H4 (cell line): ENCODE data around the gene CHAF1B. TPM values are rescaled to one million over a fixed set of nuclear protein-coding genes. Genes with fewer than 3 reads are reported as not detected.

Experiments
- DNase-seq: peaks from one replicate; pipeline ENCODE4 v3.0.0-alpha.2; 2015; ENCODE audit warnings: low spot score
- total RNA-seq: library from RNA; depleted of rRNA; stranded (reverse); fragments of >200 nt; shearing (Covaris generic); gene quantifications from 2 replicates; pipeline ENCODE4 v1.2.3, GENCODE V29; 2014

The CHAF1B gene
- total RNA-seq, 1 experiment from 2014 or later = 19.2 TPM

DNA sequence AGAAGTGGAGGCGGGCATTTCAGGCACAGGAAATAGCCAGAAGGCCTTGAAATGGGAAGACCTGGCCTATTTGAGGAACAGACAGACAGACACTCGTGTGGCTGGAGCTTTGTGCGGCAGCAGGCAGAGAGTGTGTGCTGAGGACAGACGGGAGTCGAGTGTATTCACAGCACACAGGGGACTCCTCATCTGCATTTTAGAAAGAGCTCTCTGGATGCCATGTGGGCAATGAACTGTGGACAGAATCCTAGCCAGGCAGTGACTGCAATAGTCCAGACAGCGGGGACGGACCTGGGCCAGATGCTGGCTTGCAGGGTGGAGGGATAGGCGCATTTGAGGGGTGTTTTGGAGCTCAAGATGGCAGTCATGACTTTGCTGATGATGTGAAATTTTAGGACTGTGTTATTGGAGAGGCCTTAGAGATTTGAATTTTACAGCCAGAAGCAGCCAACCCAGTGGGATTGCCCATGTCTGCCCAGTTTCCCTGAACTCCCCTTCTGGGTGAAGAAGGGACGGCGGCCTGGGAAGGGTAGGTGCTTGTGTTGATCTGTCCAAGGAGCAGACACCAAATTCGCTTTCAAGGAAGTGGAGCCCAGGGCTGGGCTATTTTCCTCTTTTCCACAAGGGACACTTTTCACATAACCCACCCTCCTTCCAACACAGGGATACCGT lies 43.7 kb downstream of the CHAF1B start:
- no peak for DNase-seq

DNA sequence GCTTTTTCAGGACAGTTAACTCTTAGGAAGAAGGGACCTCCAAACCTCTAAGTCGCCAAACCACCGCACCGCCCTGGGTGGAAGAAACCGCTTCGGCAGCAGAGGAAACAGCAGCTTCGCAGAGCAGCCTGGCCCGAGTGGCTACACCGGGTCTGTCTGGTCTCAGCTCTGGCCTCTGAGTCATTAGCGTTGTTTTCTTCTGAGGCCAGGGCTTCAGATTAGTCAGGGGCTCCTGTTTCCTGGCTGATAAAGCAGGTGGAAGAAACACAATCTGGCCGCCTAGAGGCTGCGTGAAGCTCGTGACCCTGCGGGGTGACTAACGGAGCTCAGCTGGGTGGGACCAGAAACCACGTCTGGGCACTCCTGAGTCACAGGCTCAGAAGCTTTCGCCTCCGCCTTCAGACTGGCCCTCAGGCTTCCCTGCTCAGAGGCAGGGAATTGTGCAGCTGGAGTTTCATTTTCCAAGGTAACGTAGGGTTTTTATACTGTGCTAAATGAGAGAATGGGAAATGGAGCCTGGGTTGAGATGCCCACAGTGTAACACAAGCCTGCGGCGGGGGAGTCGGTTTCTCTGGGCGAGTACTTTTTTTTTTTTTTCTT lies 44.9 kb downstream of the CHAF1B start:
- DNase-seq = peak; percentile 99

DNA sequence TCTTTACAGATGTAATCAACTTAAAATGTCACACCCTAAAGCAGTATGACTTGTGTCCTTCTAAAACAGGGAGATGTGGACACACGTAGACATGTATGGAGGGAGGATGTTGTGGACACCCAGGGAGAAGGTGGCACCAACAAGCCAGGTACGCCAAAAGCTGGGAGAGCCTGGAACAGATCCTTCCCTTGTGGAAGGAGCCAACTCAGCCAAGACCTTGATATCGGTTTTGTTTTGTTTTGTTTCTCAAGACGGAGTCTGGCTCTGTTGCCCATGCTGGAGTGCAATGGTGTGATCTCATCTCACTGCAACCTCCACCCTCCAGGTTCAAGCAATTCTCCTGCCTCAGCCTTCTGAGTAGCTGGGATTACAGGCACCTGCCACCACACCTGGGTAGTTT lies 45.6 kb downstream of the CHAF1B start:
- DNase-seq = no peak

DNA sequence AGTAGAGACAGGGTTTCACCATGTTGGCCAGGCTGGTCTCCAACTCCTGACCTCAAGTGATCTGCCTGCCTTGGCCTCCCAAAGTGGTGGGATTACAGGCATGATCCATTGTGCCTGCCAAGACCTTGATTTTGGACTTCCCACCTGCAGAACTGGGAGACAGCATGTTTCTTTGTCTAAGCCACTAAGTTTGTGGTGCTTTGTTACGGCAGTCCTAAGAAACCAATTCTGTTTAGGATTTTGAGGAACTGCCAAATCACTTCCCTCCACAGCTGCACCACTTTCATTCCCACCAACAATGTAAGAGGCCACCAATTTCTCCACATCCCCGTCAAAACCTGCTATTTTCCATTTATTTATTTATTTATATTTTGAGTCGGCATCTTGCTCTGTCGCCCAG lies 46.1 kb downstream of the CHAF1B start:
- DNase-seq = no peak

DNA sequence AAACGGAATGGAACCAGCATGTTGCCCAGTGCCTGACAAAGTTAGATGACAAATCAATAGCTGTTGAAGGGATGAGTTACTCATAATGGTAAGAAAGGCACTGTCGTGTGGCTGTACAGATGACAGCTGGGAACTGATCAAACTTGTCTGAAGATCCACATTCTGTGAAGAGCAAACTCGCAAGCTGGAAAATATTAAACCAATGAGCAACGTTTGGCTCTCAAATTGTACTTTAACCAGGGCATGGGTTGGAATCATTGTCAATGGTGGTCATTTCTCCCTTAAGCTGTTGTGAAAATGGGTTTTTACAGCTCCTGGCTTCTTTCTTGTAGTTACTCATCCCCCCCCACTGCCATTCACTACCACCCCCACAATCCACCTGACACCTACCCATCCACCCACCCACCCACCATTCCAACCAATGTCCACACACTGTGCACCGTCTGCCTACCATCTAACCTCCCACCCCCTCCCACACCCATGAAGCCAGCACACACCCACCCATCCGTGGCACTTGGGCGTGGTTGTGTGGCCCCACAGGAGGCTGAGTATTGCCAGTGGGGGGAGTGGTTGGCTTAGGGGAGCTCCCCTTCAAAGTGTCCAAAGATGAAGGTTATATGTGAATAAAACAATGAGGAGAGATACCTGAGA lies 48.0 kb downstream of the CHAF1B start:
- DNase-seq = no peak

DNA sequence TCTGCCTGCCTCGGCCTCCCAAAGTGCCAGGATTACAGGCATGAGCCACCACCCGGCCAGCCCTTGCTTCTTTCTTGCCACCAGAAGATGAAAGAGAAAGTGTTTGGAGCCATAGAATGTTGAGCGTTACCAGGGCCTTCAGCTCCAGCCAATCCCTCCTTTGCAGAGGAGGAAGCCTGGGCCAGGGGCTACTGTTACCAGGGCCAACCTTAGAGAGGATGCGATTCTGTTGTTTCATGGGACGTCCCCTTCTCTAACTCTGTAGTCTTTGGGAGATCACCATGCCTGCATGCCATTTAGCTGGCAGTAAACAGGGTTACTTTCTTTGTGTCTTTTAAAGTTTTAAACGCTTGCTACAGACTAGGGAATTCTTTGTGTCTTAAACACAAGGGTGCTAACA lies 49.0 kb downstream of the CHAF1B start:
- no peak for DNase-seq

DNA sequence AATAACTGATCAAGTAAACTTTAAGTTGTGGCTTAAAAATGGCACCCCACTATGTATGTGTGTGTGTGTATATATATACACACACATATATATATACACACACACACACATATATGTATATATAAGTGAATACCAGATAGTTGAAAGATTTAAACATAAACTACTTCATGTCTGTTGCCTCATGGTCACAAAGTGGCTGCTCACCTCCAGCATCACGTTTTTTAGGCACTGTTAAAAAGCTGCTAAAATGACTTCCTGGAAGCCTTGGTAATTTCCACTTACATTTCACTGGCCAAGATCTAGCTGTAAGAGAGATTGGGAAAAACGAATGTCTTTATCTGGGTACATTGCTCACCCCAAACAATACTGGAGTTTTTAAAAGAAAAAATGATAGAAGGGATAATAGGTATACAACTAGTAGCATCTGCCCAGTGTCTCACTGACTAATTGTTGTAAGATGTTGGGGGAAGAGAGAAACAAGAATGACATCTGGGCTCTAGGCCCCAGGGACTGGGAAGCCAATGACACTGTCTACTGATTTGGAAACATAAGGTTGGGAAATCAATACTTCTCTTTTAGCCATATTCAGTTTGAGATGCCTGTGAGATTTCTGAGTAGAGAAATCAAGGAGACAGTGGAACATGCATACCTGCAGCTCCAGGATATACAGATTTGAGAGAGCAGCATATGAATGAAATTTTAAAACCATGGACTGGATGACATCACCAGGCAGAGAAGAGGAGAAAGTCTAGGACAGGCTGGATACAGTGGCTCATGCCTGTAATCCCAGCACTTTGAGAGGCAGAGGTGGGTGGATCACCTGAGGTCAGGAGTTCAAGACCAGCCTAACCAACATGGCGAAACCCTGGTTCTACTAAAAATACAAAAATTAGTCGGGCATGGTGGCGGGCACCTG lies 51.9 kb downstream of the CHAF1B start:
- DNase-seq = no peak

DNA sequence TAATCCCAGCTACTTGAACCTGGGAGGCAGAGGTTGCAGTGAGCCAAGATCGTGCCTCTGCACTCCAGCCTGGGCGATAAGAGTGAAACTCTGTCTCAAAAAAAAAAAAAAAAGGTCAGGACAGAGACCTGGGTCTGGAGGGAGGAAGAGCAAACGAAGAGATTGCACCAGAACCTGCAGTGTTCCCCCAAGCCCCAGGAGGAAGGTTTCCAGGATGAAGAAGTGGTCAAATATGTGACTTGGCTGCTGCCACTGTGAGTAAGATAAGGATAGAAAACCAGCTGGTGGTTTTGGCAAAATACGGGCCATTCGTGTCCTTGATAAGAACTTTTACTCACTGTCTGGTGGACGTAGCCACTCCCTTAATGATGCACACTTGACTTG lies 52.5 kb downstream of the CHAF1B start:
- no peak for DNase-seq

DNA sequence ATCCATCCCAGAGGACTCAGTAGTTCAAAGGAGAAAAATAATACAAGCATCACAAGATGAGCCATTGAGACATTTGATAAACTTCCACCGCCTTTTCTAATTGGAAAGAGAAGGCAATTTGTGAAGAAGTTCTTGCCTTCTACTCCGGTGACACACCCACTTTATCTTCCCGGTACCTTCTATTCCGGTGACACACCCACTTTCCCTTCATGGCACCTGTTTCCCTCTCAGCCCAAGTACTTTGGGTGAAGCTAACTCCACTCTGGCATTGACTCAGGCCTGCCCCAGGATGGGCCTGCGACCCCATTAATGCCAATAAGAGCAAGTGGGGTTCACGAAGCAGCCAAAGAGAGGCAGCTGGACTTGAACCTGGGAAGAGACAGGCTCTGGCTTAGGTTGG lies 56.5 kb downstream of the CHAF1B start:
- no peak for DNase-seq

DNA sequence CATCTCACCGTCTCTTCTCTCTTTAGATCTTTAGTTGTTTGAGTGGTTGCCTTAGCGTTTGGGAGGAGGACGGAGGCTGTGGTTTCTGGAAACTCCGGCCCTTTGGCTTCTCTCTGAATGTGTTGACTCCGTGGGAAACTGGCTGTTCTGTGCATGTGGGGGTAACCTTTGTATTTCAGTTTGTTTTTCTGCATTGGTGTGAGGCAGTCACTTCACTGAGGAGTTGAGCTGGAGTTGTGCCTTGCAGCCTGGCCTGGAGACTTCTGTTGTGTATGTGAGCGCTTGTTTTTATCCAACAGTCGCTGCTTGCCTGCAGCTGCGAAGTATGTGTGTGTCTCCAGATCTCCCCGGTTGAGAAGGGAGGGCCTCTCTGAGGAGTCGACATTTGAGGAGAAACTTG lies 61.1 kb downstream of the CHAF1B start:
- no peak for DNase-seq

DNA sequence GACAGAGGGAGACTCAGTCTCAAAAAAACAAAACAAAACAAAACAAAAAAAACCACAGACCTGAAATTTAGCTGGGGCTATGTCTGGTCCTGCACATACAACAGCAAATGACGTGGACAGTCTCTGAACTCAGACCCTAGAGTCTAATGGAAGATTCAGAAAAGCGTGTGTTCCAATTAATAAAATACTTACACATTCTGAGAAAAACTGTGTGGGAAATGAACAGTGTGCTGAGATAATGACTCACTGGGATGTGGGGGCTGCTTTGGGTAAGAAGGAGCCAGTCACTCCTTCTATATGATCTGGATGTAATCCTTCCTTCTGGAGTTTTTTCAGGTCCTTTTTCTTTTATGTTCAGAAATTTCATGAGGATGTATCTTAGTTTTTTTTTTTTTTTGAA lies 65.3 kb downstream of the CHAF1B start:
- no peak for DNase-seq

DNA sequence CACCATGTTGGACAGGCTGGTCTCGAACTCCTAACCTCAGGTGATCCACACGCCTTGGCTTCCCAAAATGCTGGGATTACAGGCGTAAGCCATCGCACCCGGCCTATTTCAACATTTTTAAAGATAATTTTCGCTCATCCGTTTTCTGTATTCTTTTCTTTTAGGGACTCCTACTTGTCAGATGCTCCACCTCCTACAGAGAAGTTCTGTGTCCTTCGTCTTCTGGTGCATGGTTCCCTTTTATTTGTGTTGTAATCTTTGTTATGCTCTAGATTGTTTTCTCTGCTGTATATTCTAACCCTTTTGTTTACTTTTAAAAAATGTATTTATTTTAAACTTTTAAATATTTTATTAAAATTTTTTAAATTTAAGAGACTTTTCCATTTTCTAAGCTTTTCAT lies 66.3 kb downstream of the CHAF1B start:
- DNase-seq = no peak

DNA sequence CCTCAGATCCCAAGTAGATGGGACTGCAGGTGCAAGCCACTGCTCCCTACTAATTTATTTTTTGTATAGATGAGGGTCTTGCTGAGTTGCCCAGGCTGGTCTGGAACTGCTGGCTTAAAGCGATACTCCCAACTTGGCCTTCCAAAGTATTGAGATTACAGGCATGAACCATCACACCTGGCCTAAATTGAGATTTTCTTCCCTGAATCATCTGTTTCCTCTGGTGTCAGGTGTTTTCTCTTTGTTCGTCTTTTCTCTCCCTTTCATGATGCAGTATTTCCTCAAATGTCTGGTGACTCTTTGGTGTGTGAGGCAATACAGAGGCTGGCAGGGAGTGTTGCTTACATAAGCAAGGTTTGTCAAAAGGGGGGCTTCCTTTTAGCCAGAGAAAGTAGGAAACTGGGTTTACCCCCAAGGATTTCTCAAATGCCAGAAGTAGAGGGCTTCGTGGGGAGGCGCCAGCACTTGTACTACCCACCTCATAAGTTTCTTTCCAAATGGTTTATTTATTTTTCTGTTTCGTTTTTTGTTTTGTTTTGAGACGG lies 67.2 kb downstream of the CHAF1B start:
- DNase-seq = no peak

DNA sequence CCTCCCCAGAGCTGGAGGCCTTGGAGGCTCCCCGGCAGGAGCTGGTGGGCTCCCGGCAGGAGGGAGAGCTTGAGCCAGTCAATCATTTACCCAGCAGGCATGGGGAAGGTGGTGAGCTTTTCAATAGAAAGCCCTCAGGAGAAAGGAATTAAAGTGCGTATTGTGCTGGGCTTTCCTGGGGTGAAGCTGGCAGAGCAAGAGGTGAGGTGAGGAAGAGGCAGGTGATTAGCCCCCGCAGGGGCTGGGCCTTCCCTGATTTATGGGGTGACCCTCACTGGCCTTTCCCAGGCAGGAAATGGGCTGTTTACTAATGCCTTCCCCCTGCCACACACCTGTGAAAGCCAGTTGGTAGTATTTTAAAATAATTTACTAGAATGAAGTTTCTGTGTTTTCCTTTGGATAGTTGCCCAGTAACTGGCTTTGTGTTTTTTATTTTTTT lies 68.9 kb downstream of the CHAF1B start:
- no peak for DNase-seq

DNA sequence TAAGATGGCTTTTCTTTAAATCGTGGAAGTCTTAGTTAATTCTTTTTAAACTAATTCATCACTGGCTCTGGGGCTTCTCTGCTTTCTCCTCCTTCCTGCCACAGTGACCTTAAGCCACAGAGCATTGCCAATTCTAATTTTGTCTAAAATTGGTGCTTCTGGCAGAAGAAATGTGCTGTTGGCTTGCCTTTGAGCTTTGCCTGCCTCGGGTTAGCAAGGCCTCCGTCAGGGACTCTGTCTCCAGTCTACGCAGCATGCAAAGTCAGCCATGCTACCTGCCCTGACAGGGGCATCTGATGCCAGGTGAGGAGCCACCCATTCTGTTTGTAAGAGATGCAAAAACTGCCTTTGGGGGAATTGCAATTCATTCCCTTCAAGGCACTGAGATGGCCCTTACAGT lies 69.5 kb downstream of the CHAF1B start:
- no peak for DNase-seq

DNA sequence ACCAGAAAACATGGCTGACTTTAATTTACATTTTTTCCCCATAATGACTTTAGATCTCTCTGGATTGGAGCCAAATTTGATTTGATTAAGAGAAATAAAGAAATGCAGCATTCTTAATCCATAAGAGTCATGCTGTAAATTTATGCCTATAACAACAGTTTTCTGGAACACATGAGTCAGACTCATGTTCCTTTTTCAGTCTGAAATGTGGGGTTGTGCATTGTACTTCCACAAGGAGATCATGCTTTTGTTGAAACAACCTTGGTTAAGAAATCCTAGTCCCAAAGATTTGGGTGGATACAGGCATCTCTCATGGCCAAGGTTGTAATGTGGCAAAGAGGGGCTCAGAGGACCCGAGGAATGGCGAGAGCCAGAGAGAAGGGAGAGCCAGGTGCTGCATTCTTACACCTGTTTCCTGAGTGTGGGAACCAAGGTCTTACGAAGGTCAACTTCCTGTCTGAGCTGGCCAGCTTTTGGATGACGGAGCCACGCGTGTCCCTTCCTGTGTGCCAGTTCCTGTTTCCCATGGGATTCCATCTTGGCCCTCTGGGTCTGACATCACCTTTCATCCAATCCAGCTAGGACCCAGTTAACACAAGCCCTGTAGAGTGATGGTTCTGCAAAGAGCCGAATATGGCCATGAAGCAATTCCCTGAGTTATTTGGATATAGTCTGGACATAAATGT lies 71.7 kb downstream of the CHAF1B start:
- no peak for DNase-seq

DNA sequence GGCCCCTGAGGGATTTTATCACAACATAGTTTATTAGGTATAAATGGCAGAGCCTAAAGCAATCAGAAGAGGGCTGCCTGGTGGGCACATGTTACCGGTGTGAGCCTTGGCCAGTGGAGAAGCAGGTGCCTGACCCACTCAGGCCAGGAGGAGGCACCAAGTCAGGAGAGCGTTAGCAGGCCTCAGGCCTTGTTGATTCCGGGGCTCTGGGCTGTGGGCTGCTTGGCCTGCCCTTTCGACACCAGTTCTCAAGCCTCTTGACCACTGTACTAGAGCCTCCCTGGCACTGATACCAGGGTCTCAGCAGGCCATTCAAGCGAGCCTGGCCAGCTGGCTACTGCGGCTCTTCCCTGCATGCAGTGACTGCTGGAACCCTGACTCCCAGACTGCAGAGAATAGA lies 73.9 kb downstream of the CHAF1B start:
- DNase-seq = no peak

DNA sequence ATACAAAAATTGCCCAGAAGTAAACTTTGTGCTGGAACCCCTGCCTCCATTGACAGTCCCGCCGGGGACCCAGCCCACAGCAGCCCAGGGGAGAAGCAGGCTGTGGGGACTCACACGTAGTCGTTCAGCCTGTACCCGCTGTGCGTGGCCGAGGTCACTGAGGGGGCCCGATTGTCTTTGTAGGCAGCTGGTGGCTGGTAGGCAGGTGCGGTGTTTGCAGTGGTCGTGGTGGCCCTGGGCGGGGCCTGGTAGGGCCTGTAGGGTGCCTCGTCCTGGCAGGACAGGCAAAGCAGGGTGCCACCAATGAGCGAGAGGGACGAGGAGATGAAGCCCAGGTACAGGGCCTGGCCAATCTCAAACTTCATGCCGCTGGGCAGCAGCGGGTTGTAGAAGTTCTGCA lies 75.7 kb downstream of the CHAF1B start:
- DNase-seq = no peak

DNA sequence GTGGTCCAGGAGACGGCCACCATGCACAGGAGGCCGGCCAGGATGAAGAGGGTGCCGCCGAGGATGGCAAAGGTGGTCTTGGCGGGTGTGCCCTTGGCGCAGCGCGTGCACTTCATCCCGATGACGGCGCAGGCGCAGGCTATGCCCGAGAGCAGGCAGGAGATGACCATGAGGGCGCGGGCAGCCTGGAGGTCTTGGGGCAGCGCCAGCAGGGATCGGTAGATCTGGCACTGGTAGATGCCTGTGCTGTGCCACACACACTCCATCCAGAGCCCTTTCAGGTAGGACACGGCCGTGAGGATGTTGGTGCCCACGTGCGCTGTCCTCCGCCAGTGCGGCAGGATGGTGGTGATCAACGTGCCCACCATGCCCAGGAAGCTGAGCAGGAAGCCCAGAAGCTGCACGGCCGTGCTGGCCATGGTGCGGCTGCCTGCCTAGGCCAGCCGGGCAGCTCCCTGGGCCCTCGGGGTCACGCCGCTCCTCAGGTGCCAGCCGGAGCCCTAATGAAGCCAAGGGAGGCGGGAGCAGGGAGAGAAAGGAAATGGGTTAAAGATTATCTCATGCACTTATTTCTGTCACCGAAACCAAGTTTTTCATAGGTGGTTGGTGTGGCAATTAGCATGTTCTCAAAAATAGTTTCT lies 76.2 kb downstream of the CHAF1B start:
- DNase-seq = no peak

DNA sequence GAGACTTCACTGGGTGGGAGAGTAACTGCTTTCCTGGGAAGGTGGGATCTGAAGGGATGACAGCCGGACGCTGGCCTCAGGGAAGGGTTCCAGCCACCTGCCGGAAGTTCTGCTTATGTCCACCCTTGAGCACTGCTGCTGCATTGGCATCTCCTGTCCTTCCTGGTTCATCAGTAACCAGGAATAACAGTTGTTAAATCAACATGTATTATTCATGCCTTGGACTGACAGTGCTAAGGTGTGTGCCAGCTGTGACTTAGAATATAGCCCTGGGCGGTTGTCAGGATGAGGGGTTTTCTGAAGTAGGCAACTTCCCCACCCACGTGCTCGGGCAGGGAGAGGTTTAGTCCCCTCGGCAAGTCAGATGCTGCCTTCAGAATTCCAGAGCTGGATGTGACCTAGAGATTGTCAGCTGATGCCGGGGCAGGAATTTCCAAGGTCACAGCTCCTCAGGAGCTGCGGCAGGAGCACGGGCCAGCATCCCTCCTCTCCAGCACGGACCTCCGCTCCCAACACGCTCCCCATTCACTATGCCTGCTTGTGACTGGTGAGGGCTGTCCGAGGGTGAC lies 76.8 kb downstream of the CHAF1B start:
- no peak for DNase-seq

DNA sequence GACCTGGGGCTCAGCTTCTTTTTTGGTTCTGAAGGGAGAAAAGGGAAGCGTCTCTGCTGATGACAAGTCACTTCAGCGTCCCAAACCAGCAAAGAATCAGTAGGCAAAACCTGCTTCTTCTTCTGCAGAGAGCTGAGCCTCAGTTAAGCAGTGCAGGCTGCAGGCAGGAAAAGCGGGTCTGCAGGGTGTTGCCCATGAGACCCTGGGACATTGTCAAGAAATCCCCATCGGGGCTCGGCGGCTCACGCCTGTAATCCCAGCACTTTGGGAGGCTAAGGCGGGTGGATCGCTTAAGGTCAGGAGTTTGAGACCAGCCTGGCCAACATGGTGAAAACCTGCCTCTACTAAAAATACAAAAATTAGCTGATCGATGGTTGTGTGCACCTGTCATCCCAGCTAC lies 78.0 kb downstream of the CHAF1B start:
- DNase-seq = no peak
